HG02678 (cell line): ENCODE results near the gene SNRPD3.

Experiments used
- ATAC-seq: cut with Tn5 transposase; IDR thresholded peaks from one replicate; pipeline ENCODE4 v1.9.1; 2021; ENCODE audit warnings: mild to moderate bottlenecking, moderate library complexity; ENCODE audit not compliant: unreplicated experiment

The SNRPD3 gene

DNA sequence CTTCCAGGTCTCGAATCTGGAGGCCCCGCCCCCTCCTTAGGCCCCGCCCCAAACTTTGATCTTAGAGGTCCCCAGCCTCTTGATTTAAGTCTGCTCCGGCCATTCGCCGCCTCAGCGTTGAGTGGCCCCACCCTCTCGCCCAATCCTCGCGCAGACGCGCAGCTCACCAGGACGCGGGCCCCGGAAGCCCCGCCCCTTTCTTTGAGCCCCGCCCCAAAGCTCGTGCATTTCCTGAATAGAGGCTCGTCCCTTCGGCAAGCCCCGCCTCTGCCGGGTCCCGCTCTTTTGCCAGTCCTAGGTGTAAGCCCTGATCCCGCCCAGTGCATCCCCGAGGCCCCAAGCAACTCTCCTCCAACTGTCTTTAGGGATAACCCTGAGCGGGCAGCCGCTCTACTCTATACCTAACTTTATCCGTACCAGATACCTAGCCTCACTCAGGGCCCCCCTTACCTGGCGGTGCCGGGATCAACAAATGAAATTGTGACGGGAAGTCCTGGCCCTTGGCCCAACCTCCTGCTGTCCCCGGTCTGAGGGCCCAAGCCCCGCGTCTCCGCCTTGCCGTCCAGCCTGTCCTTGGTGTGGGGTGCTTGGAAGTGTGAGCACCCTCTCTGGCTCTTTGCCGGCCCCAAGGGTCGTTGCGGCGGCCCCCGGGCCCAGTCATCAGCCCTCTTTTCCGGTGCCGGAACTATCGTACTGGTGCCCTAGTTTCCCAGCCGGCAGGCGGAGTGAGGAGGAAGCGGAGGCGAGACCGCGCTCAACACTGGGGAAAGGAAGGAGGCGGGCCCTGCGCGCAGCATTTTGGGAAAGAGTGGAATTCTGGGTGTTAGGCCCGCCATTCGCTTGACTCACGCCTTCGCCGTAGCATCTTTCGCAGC, at the start of gene SNRPD3:
Gene SNRPD3 (plus strand): TSS at position 835 of the 875 bp plus-strand sequence. CDS start 1,676 bp downstream, outside the sequence.
- peak; percentile 80 for ATAC-seq

DNA sequence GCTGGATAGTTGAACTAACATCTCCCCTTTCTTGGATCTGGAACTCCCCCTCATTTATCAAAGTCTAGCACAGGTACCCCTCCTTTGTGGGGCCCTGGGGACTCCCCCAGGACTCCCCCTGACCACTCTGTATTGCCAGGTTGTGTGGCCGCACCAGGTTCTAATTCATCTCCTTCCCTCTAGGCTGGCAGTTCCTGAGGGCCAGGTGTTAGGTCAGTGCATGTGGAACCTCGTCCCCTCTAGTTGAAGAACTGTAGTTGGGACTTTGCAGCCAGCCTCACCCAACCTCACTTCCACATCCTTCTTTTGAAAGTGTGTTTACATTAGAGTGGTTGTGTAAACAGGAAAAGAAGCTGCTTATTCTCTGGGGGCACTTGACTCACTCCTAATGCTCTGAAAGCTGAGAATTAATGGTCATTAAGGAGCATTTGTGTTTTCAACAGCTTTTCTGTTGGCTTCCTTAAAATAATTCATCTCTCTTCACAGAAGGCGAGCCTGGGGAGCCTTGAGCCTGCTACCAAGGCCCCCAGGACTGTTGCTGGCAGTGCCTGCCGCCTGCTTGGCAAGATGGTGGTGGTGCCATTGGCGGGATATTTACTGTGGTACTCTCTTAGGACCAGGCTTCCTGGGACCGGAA, 48.9 kb upstream of the SNRPD3 start:
- ATAC-seq = no peak

DNA sequence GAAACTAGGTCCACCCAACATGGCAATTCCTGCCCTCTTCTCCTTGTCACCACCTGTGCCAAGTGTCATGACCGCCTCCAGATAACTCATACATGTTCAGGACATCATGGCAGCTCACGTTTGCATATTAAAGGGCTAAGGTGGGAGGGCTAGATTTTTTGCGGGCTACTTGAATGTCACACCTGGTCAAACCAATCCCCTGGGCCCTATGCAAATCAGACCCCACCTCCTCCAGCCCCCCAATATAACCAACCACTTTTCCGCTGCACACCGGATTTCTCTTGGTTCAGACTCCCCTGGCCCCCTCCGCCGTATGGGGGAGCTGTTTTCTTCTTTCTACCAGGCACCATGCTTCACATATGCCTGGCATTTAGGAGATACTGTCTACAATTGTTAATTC, 48.1 kb upstream of the SNRPD3 start:
- ATAC-seq = no peak

DNA sequence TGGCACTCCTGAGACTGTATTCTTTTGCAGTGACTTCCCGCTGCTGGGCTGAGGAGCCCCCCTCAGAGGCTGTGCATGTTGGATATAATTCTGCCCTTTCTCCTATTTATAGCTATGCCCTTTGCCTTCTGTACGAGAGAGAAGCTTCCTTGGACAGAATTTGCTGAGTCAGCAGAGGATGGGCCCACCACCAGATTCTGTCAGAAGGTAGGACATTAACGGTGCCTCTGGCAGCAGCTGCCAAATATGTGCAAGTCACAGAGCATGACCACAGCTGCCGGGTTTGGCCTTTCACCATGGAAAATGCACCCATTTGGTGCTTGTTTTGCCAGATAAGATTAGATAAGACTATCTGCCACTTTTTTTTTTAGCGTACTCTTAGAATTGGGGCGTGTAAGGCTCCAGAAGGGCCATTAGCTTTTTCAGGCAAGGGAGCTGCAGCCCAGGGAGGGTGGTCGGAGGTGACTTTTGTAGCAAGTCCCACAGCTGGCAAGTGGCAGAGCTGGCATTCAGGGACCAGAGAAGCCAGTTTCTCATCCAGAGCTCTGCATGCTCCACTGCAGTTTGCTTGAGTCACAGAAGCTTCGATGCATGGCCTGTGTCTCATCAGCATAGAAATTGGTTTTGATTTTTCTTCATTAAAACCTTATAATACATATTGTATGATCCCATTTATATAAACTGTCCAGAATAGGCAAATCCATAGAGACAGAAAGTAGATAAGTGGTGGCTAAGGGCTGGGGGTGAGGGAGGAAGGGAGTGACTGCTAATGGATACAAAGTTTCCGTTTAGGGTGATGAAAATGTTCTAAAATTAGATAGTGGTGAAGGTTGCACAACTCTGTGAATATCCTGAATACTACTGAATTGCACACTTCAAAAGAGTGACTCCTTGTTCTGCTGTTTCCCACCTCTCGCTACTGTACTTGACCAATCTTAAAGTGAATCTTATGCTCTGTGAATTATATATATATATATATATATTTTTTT, 44.9 kb upstream of the SNRPD3 start:
- no peak for ATAC-seq

DNA sequence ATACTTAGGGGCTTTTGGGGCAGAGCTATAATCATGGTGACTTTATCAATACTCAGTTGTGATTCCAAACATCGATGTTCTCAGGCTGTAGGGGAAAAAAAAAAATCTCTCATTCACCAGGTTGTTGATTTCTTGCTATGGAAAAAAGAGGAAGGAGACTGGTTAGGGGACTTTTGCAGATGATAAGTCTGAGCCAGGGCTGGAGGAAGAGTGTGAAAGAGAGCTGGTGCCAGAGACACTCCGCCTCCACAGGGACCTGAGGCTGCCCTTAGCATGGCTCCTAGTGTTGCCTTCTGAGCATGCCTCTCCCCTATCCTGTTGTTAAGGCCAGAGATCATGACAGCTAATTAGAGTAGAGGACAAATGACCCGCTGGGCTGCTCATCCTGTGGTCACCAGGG, 43.8 kb upstream of the SNRPD3 start:
- ATAC-seq = no peak

DNA sequence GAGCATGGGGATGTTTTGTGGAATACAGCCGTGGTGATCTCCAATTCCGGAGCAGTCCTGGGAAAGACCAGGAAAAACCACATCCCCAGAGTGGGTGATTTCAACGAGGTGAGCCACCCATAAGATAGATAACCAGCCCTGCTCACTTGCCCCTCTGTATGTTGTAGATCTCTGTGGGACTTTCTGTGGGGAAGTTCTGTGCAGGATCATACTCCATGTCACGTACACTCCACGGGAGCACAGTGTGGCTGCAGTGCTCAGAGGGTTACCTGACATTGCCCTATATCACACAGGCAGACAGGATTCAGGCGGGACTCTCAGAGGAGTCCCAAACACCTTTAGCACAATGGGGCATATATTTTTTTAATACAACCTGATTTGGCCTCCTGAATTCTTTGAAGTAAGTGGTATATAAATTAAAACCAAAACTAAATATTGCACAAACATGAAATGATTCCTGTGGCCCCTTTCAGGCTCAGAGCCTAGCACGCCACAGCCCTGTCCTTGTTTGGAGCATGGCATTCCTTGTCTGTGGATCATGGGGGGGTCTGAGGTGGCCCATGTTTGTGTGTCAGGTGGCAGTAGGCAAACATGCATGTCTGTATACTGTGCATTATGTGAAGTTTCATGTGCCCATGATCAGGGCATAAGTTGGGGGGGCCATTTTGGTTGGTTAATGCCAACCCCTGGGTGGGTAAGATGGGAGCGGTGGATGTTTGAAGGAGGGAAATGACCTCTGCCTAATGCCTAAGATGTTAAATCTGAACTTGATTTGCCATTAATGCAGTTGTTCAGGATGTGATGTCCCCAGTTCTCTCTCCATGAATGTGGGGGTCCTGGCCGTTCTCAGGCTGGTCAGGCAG, 42.2 kb upstream of the SNRPD3 start:
- ATAC-seq = no peak

DNA sequence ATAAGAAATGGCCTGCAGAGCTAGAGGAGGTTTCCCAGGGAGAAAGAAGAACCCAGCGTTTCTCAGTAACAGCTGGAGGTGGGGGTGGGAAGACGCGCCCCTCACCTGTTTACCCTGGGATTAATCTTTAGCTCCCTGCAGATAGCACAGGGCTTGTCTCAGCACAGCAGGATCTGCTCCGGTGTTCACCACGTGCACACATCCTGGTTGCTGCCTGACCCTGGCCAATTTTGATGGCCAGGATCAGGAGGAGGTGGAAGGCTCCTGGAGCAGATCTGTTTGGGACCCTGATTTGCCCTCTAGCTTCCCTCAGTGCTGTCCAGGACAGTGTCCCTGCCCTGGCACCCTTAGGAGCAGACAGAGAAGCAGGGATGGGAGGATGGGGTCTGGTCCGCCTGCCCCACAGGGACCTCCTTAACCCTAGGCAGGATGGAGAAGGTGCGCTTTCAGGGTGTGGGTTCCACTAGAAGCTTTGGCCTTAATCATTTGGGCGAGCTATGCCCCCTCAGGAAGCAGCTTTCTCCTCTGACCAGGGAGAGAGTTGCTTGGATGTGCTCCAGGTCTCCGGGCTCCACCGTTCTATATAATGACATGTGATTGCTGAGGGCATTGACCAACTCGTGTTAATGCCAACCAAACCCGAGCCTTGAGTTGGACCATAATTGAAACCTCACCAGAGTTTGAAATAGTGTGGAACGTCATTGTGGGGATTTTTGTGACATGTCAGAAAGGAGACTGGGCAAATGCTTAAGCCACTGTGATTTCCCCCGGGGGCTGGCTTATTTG, 41.4 kb upstream of the SNRPD3 start:
- no peak for ATAC-seq

DNA sequence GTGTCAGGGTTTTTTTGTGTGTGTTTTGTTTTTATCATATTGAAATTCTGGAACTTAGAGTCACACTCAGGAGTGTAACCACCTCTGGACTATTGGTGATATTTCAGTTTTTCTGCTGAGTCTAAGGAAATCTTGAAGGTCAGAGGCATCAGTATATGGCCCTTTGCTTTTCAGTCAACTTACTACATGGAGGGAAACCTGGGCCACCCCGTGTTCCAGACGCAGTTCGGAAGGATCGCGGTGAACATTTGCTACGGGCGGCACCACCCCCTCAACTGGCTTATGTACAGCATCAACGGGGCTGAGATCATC, 40.8 kb upstream of the SNRPD3 start:
- no peak for ATAC-seq

DNA sequence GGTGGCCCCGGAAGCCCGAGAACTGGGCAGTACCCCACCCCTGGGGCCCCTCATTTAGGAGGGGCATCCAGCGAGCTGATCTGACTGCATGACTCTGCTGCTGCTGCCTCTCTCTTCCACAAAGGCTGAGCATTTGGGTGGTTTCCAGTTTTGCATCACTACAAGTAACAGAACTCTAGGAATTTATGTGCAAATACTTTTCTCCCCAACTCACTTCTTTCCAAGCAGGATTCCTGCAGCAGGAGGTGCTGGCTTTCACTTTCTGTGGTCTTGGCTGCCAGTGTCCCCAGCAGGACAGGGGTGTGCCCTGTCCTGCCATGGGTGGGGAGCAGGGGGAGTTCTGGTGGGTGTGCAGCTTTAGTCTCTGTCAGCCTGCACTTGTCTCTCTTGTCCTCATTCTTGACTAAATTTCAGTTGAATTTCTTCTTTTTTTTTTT, 39.5 kb upstream of the SNRPD3 start:
- no peak for ATAC-seq

DNA sequence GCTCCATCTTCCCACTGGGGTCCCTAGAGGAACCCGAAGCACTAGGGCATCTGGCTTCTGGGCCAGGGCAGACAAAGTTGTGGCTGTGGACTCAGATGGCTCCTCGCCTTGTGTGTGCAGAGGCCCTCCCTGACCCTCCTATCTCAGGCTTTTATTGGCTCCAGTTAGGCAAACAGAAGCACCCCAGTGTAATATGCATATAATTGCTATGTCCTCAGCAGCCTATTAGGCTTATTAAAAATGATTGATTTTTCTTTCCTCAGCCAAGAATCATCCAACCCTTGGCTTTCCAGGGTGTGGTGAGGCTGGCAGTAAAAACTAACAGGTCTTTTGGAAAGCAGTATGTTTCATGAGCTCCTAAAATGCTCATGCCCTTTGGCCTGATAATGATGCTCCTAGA, 38.4 kb upstream of the SNRPD3 start:
- ATAC-seq = no peak

DNA sequence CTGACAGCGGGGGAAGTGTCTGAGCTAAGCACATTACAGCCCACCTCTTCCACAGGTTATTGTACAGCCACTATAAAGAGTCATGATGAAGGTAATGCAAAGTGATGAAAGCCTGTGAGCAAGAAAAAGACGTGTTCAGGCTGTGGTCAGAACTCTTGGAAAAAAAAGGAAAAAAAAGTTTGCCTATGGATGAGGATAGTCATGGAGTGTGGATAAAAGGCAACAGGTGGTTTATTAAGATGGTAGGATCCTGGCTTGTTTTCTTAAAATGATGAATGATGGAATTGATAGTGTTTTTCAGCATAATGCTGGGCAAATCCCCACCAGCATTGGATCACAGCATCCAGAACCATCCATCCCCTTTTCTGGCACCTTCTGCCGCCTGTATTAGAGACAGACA, 37.6 kb upstream of the SNRPD3 start:
- no peak for ATAC-seq

DNA sequence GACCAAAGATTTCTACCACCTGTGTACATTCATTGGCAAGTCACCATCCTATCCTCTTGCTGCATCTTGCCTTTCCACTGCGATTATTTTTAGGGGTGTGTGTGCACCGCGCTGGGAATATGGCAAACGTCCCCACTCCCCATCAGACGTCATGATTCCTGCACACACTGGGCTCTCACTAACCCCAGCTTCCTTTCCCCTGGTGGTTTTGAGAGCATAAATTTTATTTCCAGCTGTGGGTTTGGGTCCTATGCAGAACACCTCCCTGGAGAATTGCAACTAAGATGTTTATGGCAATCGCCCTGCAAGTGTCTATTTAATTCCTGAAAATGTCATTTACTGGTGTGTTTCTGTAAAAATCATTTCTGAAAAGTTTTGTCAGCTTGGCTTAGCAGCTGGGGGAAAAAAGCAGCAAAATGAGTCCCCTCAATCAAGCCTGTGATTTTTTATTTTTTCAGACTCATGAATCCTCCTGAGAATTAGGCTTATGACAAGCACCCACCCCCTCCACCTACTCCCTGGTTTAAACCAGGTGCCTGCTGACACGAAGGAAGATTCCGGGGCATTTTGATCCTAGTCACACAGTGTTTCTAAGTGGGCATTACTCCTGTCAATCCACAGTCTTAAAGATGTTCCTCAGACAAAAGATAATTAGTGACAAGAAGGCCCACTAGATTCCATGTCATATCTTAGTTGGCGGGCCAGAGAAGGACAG, 36.9 kb upstream of the SNRPD3 start:
- ATAC-seq = no peak

DNA sequence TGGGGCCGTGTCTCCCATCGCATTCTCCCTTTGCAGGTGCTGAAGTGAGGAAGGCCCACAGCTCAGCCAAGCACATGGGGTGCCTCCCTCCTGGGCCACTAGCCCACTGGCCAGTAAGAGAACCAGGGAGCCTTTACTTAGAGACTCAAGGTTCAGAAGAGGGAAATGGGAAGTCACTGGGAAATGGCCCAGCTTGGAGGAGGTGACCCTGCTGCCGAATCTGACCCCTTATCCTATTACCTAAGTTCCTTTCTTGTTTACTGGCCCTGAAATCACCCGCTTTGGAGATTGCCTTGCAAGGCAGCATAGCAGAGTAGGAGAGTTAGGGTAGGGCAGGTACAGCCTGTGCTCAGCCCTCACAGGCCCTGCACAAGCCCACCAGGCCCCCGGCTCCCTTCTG, 36.3 kb upstream of the SNRPD3 start:
- no peak for ATAC-seq

DNA sequence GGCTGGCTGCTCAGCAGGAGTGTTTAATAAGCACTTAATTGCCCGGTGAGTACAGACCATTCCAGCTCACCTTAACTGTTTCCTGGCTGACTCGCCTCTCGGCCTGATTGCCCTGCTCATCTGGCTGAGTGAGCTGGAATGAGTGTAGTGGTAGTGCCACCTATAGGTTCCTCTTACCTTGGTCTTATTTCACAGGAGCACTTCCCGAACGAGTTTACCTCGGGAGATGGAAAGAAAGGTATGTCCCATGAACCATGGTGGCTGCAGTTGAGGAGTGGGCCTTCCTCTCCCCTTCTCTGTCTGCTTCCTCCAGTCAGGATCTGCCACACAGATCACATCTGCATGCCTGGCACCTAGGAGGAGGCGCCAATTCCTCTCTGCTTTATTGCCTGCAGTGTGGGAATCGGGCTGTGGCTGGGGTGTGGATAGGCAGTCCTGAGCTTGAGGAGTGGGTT, 34.0 kb upstream of the SNRPD3 start:
- no peak for ATAC-seq

DNA sequence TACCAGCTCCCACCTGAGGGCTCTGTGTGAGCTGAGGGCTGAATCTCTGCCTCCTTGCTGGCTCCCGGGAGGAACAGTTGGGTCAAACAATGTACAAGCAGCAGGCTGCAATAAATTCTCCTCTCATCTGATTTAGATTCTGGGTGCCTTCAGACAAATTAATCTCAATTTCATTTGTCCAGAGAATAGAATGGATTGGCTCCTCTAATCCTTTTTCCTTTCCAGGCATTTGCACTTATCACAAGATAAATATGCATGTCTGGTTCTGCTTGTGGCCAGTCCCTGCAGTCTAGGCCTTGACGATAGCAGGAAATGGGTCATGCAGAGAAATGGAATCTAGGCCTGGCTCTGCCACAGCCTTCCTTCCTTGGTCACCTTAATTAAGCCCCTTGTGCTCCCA, 31.9 kb upstream of the SNRPD3 start:
- no peak for ATAC-seq

DNA sequence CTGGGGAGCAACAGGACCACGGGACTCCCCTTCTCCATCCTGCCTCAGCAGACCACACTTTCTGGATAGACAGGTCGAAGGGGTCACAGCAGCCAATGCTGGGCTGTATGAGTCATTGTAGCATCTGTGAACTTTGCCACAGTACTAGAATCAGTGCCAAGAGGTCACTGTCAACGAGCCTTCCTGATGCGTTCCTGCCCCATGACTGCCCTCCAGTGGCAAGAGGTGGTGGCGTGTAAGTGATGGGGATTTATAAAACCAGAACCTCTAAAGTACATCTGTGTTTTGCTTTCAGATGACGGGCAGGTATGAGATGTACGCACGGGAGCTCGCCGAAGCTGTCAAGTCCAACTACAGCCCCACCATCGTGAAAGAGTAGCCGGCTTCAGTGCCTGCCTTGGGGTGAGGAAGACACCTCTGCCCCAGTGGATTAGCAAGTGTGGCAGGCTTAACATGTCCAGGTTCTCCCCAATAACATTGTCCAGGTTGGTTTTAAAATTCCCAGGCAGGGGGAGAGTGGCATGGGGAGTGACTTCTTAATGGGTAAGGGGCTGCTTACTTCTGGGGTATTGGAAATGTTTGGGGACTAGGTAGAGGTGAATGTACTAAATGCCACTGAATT, 30.3 kb upstream of the SNRPD3 start:
- ATAC-seq = peak; percentile 72

DNA sequence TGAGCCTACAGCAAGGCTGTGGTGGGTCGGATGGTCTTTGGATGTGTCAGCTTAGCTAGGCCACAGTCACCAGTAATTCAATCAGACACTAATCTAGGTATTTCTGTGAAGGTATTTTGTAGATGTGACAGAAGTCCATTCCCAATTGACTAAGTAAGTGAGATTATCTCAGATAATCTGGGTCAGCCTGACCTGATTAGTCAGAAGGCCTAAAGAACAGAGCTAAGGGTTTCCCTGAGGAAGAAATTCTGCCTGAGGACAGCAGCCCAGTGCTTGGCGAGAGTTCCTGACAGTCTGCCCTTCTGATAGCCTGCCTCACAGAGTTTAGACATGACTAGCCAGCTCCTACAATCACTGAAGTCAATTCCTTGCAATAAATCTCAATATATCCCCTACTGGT, 29.6 kb upstream of the SNRPD3 start:
- no peak for ATAC-seq

DNA sequence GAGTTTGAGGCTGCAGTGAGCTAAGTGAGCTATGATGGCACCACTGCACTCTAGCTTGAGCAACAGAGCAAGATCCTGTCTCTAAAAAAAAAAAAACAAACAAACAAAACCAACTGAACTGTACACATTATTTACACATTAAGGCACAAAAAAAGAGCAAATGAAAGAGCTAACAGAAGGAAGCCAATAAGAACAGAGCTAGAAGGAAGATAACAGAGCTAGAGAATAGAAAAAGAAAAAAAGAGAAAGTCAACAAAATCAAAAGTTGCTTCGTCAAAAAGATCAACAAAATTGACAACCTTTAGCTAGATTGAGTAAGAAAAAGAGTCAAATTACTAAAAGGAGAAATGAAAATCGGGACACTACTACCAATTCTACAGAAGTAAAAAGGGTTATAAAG, 25.9 kb upstream of the SNRPD3 start:
- no peak for ATAC-seq
